K562 (cell line): ENCODE results near the gene SLC25A36. TPM values are rescaled to one million over a fixed set of nuclear protein-coding genes. Genes with fewer than 3 reads are reported as not detected.

Experiments
- ATAC-seq: fragments of 200-7000 bp; cut with Tn5 transposase; 3 replicates; pipeline ENCODE4 v1.9.1; 2020; ENCODE audit warnings: moderate library complexity
- Bru-seq: library from RNA; stranded (reverse); fragments of 400-500 nt; gene quantifications from one replicate; lab custom pipeline; 2021; lab: Mats Ljungman, UMichigan
- BruChase-seq, 2 experiments: library from RNA; stranded (reverse); fragments of 400-500 nt; gene quantifications; one replicate each; lab custom pipeline; 2021; lab: Mats Ljungman, UMichigan
- BruUV-seq: library from RNA; stranded (reverse); fragments of 400-500 nt; replicated peaks from 2 replicates; lab custom pipeline; 2021; lab: Mats Ljungman, UMichigan
- CTCF ChIA-PET: fragments of 300-600 bp; formaldehyde crosslinking; extraction: SDS; loops from one replicate; lab custom pipeline; 2021; ENCODE audit warnings: low intra/inter-chr PET ratio; lab: Yijun Ruan, JAX
- POLR2A ChIA-PET: fragments of 300-600, 350-650 bp; sonication (Branson Sonifier 250); formaldehyde crosslinking; extraction: SDS; loops from one replicate; lab custom pipeline; 2021; ENCODE audit warnings: antibody characterized with exemption, inconsistent platforms; lab: Yijun Ruan, JAX
- DNase-seq, 4 experiments: peaks; one replicate each; pipeline versions ENCODE4 v3.0.0 to v3.0.0-alpha.2; 2011 to 2018; ENCODE audit warnings: low spot score in 3 of 4, mixed read lengths in 3 of 4; ENCODE audit errors: extremely low read depth in 1 of 4
- FAIRE-seq: peaks from 2 replicates; lab custom pipeline; 2011; peaks lifted over from hg19 to GRCh38; lab: Jason Lieb, UNC
- H2AFZ ChIP-seq: 2 replicates; pipeline ENCODE4 v1.6.0; 2011; ENCODE audit warnings: low read depth, low read length, control low read depth, inconsistent platforms
- H3K27ac ChIP-seq: fragments of 200-600 bp; 3 replicates; pipeline ENCODE4 v1.8.0; 2011; ENCODE audit warnings: low read depth, mild to moderate bottlenecking, control low read depth, inconsistent platforms, low read length, moderate library complexity, mixed read lengths; ENCODE audit errors: extremely low read depth
- H3K27me3 ChIP-seq, 2 experiments: fragments of 300-600 bp in 1 of 2; 2 replicates in 1 of 2; 3 replicates in 1 of 2; pipeline versions ENCODE4 v1.6.0 to v1.8.0; 2011; ENCODE audit warnings: inconsistent platforms in 2 of 2, low read length in 2 of 2, mild to moderate bottlenecking in 1 of 2, mixed read lengths in 1 of 2, moderate library complexity in 1 of 2; ENCODE audit not compliant: control insufficient read depth in 2 of 2, insufficient read depth in 2 of 2
- H3K36me3 ChIP-seq: fragments of 300-600 bp; 3 replicates; pipeline ENCODE4 v1.8.0; 2011; ENCODE audit warnings: mild to moderate bottlenecking, low read length, inconsistent platforms; ENCODE audit not compliant: control insufficient read depth, insufficient read depth
- H3K4me1 ChIP-seq, 2 experiments: fragments of 200-600 bp in 1 of 2; replicated peaks in 1 of 2; 2 replicates in 1 of 2; 3 replicates in 1 of 2; pipeline versions ENCODE4 v1.5.1 to v1.8.0; 2011; ENCODE audit warnings: inconsistent platforms in 2 of 2, low read length in 2 of 2, mild to moderate bottlenecking in 1 of 2, mixed read lengths in 1 of 2, moderate library complexity in 1 of 2; ENCODE audit not compliant: control insufficient read depth in 2 of 2, insufficient read depth in 2 of 2
- H3K4me2 ChIP-seq: 2 replicates; pipeline ENCODE4 v1.6.1; 2011; ENCODE audit warnings: low read length, control low read depth, inconsistent platforms, mixed read lengths; ENCODE audit not compliant: insufficient read depth
- H3K4me3 ChIP-seq: fragments of 200-600 bp; sonication (generic), shearing (Covaris generic); 2 replicates; pipeline ENCODE4 v1.5.1; 2016; ENCODE audit warnings: control low read depth, inconsistent platforms
- H3K79me2 ChIP-seq: fragments of 200-600 bp; 3 replicates; pipeline ENCODE4 v1.8.0; 2011; ENCODE audit warnings: low read length, inconsistent platforms; ENCODE audit not compliant: control insufficient read depth, insufficient read depth
- H3K9ac ChIP-seq, 2 experiments: 2 replicates each; pipeline versions ENCODE4 v1.6.0 to v1.6.1; 2011; ENCODE audit warnings: low read depth in 2 of 2, low read length in 2 of 2, control low read depth in 1 of 2, inconsistent platforms in 1 of 2, mild to moderate bottlenecking in 1 of 2, mixed read lengths in 1 of 2; ENCODE audit not compliant: insufficient read depth in 1 of 2
- H3K9me1 ChIP-seq: one replicate; pipeline ENCODE4 v1.6.0; 2011; ENCODE audit warnings: inconsistent platforms, mild to moderate bottlenecking, low read length, moderate library complexity; ENCODE audit not compliant: control insufficient read depth, insufficient read depth
- H3K9me3 ChIP-seq: replicated peaks from 2 replicates; pipeline ENCODE4 v1.5.1; 2011; ENCODE audit warnings: low read depth, low read length, inconsistent platforms; ENCODE audit not compliant: control insufficient read depth, insufficient read depth
- H4K20me1 ChIP-seq: replicated peaks from 2 replicates; pipeline ENCODE4 v1.6.1; 2011; ENCODE audit warnings: low read length, inconsistent platforms, mixed read lengths; ENCODE audit not compliant: control insufficient read depth, insufficient read depth
- CREB1 ChIP-seq, 2 experiments: sonication (generic) in 1 of 2; formaldehyde crosslinking in 1 of 2; IDR thresholded peaks; 2 replicates each; pipeline versions ENCODE4 v1.6.1 to v1.8.0; 2012 to 2022; ENCODE audit warnings: inconsistent platforms in 1 of 2, mild to moderate bottlenecking in 1 of 2, missing genetic modification reagents in 1 of 2, moderate library complexity in 1 of 2
- HDAC6 ChIP-seq: IDR thresholded peaks from 2 replicates; pipeline ENCODE4 v1.6.1; 2012; ENCODE audit warnings: low read depth, mild to moderate bottlenecking, control low read depth, inconsistent platforms, low read length, moderate library complexity
- MNT ChIP-seq, 2 experiments: fragments of 450-650 bp; conservative IDR thresholded peaks; 2 replicates each; pipeline ENCODE4 v1.6.1; 2017; ENCODE audit warnings: mild to moderate bottlenecking in 2 of 2, moderate library complexity in 2 of 2
- PHF21A ChIP-seq: fragments of 450-650 bp; IDR thresholded peaks from 2 replicates; pipeline ENCODE4 v1.6.1; 2017; ENCODE audit warnings: low read depth, borderline replicate concordance
- POLR2B ChIP-seq: fragments of 450-650 bp; IDR thresholded peaks from 2 replicates; pipeline ENCODE4 v1.6.1; 2018; ENCODE audit warnings: low read depth; ENCODE audit not compliant: partially characterized antibody
- PPARD ChIP-seq: fragments of 250-450 bp; sonication (Bioruptor Pico); IDR thresholded peaks from 2 replicates; pipeline ENCODE4 v1.8.0; 2022; ENCODE audit warnings: inconsistent platforms, mild to moderate bottlenecking, moderate library complexity
- PURB ChIP-seq: sonication (generic); formaldehyde crosslinking; IDR thresholded peaks from 2 replicates; pipeline ENCODE4 v1.9.0; 2021; ENCODE audit warnings: low read depth, mild to moderate bottlenecking, missing genetic modification reagents
- USF1 ChIP-seq: sonication (generic); formaldehyde crosslinking; IDR thresholded peaks from 2 replicates; pipeline ENCODE4 v1.9.0; 2022; ENCODE audit warnings: mild to moderate bottlenecking, missing genetic modification reagents
- ZBTB1 ChIP-seq: sonication (generic); formaldehyde crosslinking; IDR thresholded peaks from 2 replicates; pipeline ENCODE4 v1.8.1; 2023; ENCODE audit warnings: missing genetic modification reagents, low read depth, mild to moderate bottlenecking, borderline replicate concordance
- ZNF253 ChIP-seq: fragments of 250-450 bp; sonication (Bioruptor Pico); conservative IDR thresholded peaks from 2 replicates; pipeline ENCODE4 v1.6.1; 2021; ENCODE audit warnings: mild to moderate bottlenecking
- ZSCAN29 ChIP-seq: fragments of 450-650 bp; IDR thresholded peaks from 2 replicates; pipeline ENCODE4 v1.6.1; 2017
- WGBS: fragments of 100-300 bp; shearing (Covaris generic); methylation state at CpG from one replicate; pipeline ENCODE4 v1.1.6; 2016; ENCODE audit warnings: low coverage, mixed read lengths; ENCODE audit not compliant: insufficient coverage; ENCODE audit errors: missing lambda C conversion rate; 5-methylcytosine and 5-hydroxymethylcytosine counted together
- in situ Hi-C: fragments of 300-500 bp; cut with MboI; formaldehyde crosslinking; loops from 4 replicates; pipeline ENCODE4 v1.15.0; 2018; ENCODE audit warnings: inconsistent platforms, mixed read lengths
- intact Hi-C: fragments of 100-400 bp; cut with micrococcal nuclease; formaldehyde crosslinking; loops from 2 replicates; pipeline ENCODE4 v1.14.2; 2022
- long read RNA-seq, 3 experiments: library from polyadenylated mRNA in 2 of 3; library from RNA in 1 of 3; unstranded in 2 of 3; stranded (forward) in 1 of 3; transcript quantifications; one replicate each; pipeline ENCODE4 v2.0.0, GENCODE V29; 2019 to 2022
- polyA minus RNA-seq, 3 experiments: library from RNA; depleted of rRNA, polyadenylated mRNA; stranded (reverse); fragments of >200 nt; gene quantifications; 2 replicates each; pipeline ENCODE4 v1.2.3, GENCODE V29; 2011
- polyA plus RNA-seq, 8 experiments: library from polyadenylated mRNA; depleted of rRNA in 4 of 8; stranded (reverse) in 5 of 8; unstranded in 3 of 8; fragments of >200 nt; fragmentation: Nextera tagmentation in 2 of 8; fragmentation: Illumina TruSeq in 1 of 8; extraction: Ambion mirVana in 2 of 8; extraction: Trizol in 1 of 8; gene quantifications; 2 replicates each; pipeline versions ENCODE4 v1.2.1 to v1.2.3, GENCODE V29; 2011 to 2014; ENCODE audit warnings: inconsistent platforms in 1 of 8, missing spikeins in 1 of 8
- total RNA-seq, 7 experiments: library from RNA; depleted of rRNA in 6 of 7; stranded (reverse); fragments of >200 nt in 6 of 7; fragmentation: Illumina TruSeq in 2 of 7; extraction: Trizol in 2 of 7; gene quantifications; 2 replicates each; pipeline versions ENCODE4 v1.2.1 to v1.2.3, GENCODE V29; 2011 to 2021; ENCODE audit warnings: low replicate concordance in 1 of 7

The SLC25A36 gene
- 51.3 and 204 TPM in 2 replicates for total RNA-seq (2011; cell fraction: chromatin; rRNA removed; ENCODE audit: low replicate concordance)
- 32.4 and 39.9 TPM in 2 replicates for total RNA-seq (2011; cell fraction: nucleolus; rRNA removed)
- total RNA-seq (2011; cell fraction: nucleoplasm; rRNA removed) = 91.8 and 163 TPM in 2 replicates
- total RNA-seq (2014; rRNA removed) (47.5 and 49.0 TPM in 2 replicates), total RNA-seq (2014; rRNA removed; fragmentation: Illumina TruSeq; extraction: Trizol) (50.5 and 61.9 TPM in 2 replicates), total RNA-seq (2015; rRNA removed; fragmentation: Illumina TruSeq; extraction: Trizol) (37.0 and 43.3 TPM in 2 replicates), total RNA-seq (2021) (50.2 and 57.8 TPM in 2 replicates), polyA plus RNA-seq (2011; rRNA removed) (84.8 and 95.3 TPM in 2 replicates), polyA plus RNA-seq (2014; fragmentation: Illumina TruSeq; extraction: Trizol) (37.4 and 42.2 TPM in 2 replicates), polyA plus RNA-seq (2014; fragmentation: Nextera tagmentation; extraction: Ambion mirVana) (10 to 100 TPM; 12.0 to 15.3 TPM), polyA plus RNA-seq (2014; rRNA removed) (32.6 and 39.1 TPM in 2 replicates), polyA minus RNA-seq (2011; rRNA and poly(A)+ RNA removed) (90.4 and 110 TPM in 2 replicates), Bru-seq, nascent RNA (percentile 93 among the genes with signal in this experiment), BruChase-seq, experiment 1, labeled RNA remaining after a 2-hour chase (percentile 97 among the genes with signal in this experiment), BruChase-seq, experiment 2, labeled RNA remaining after a 6-hour chase (percentile 96 among the genes with signal in this experiment)
- 16.1 and 25.6 TPM in 2 replicates for polyA plus RNA-seq (2011; cell fraction: cytosol; rRNA removed)
- polyA plus RNA-seq (2011; cell fraction: nucleus; rRNA removed) = 127 and 218 TPM in 2 replicates
- polyA plus RNA-seq (2012) = 23.8 and 37.6 TPM in 2 replicates
- 23.6 and 34.6 TPM in 2 replicates for polyA minus RNA-seq (2011; cell fraction: cytosol; rRNA and poly(A)+ RNA removed)
- 136 and 212 TPM in 2 replicates for polyA minus RNA-seq (2011; cell fraction: nucleus; rRNA and poly(A)+ RNA removed)
- long read RNA-seq, experiment 1, full-length matches to known transcripts = 48 of 148 reads
- long read RNA-seq, experiment 1, partial matches to known transcripts = 5 of 148 reads
- long read RNA-seq, experiment 1, other reads (novel, unspliced or antisense) = 95 of 148 reads
- long read RNA-seq, experiment 2, partial matches to known transcripts = 0 of 14 reads
- long read RNA-seq, experiment 2, other reads (novel, unspliced or antisense) = 12 of 14 reads
- long read RNA-seq, experiment 3, transcript SLC25A36-201 (7 exons, 1,301 nt) = major isoform, 7 of 20 reads
- long read RNA-seq, experiment 3, partial matches to known transcripts = 0 of 20 reads
- long read RNA-seq, experiment 3, other reads (novel, unspliced or antisense) = 6 of 20 reads

- no TSS peak for BruUV-seq
- intact Hi-C loops = no loop called here
- Histone ChIP-seq H2AFZ (peak within 1 kb of the TSS; percentile 86), H3K9me1 (no peaks in the 10 kb centered on the region), H3K9ac (peak within 1 kb of the TSS; percentile 84 to 99), H3K4me3 (peak within 1 kb of the TSS; percentile 92), H4K20me1 (0 out of 2 replicates have a peak, but pooled peaks cover 11% of the 10 kb centered on the region), H3K36me3 (peaks cover 10% of the 10 kb centered on the region; the same call in 1 of the 3 replicates), H3K9me3 (0 out of 2 replicates have a peak, but pooled peaks cover 2% of the 10 kb centered on the region), H3K27me3 (no peaks in the 10 kb centered on the region), H3K79me2 (peaks cover 48% of the 10 kb centered on the region), H3K4me2 (peak within 1 kb of the TSS; percentile 86), H3K4me1 (peaks cover 4 to 7% of the 10 kb centered on the region in 2 experiments), H3K27ac (peak within 1 kb of the TSS; percentile 93)
- FAIRE-seq (peak; percentile 98), ATAC-seq (peak; percentile 97), DNase-seq (peak; percentile 93 to 99 (median 94))
- in situ Hi-C loops = no loop called here
- CTCF ChIA-PET = interaction anchor here (0.7 kb wide), 1 partner anchor 306 kb away, joined by 3 read pairs; no protein-coding TSS in a partner anchor
- whole genome bisulfite sequencing = under 1% methylated on average over 54 of the region's 72 CpGs
- POLR2A ChIA-PET = interaction anchor here (0.6 to 3.9 kb wide), 5 partner anchors 8 to 231 kb away, joined by 3 to 32 read pairs (median 6); no protein-coding TSS in a partner anchor
- TF ChIP-seq PURB (no peak), POLR2B (peak; percentile 87), MNT (conservative IDR thresholded peaks at IDR 0.05) (peak; percentile 93 to 94), HDAC6 (no peak), ZNF253 (CRISPR knock-in tag) (no peak), PPARD (no peak), PHF21A (0 out of 2 replicates have a peak, but pooled peaks have one; percentile 54), ZBTB1 (CRISPR knock-in tag) (peak; percentile 76), CREB1 (IDR thresholded peaks at IDR 0.05) (peak; percentile 97), CREB1 (CRISPR knock-in tag; IDR thresholded peaks at IDR 0.05) (peak; percentile 97), USF1 (CRISPR knock-in tag) (peak; percentile 92), ZSCAN29 (peak; percentile 73)
These were observed at the start of gene SLC25A36 for GRCh38 chr3:140941434-140942220. TSS of gene SLC25A36 (plus strand) at chr3:140941836. CDS start at chr3:140942055, 219 bp downstream.
